Measurements from ENCODE around the gene HOMER3. TPM values are rescaled to one million over a fixed set of nuclear protein-coding genes. Genes with fewer than 3 reads are reported as not detected.
A peak's percentile ranks its signal among the peaks of the same experiment; 100 is the strongest.

HOMER3 gene
- total RNA-seq, 1 donor from 2014 or later, result 54.8 TPM

GRCh38 chr19:18897094-18898029, 43.7 kb downstream of the HOMER3 start:
- H3K27ac ChIP-seq (ENCODE audit: low read depth, low read length), result no peak overlapping the region
- H3K9ac ChIP-seq (ENCODE audit: low read depth in 1 of 3, low read length in 3 of 3), result no peak overlapping the region
- H3K4me1 ChIP-seq (ENCODE audit: control insufficient read depth in 3 of 3, insufficient read depth in 3 of 3, low read length in 3 of 3), result peaks cover 18 to 30% (median 25%) of the 10 kb centered on the region in 3 donors
- peaks cover 7 to 17% (median 14%) of the 10 kb centered on the region in 3 donors for H3K36me3 ChIP-seq (ENCODE audit: control insufficient read depth in 3 of 3, insufficient read depth in 3 of 3, low read length in 3 of 3)
- H3K9me3 ChIP-seq (ENCODE audit: control insufficient read depth in 3 of 3, low read length in 3 of 3), result no peaks in the 10 kb centered on the region
- H3K27me3 ChIP-seq (ENCODE audit: control insufficient read depth in 3 of 3, insufficient read depth in 3 of 3, low read length in 3 of 3), result peaks cover 0 to 6% (median 3%) of the 10 kb centered on the region in 3 donors
- no peak overlapping the region for H3K4me3 ChIP-seq (ENCODE audit: low read length in 3 of 3)

GRCh38 chr19:18896421-18896841, 44.6 kb downstream of the HOMER3 start:
- Histone ChIP-seq H3K9me3 (ENCODE audit: control insufficient read depth in 3 of 3, low read length in 3 of 3) (no peaks in the 10 kb centered on the region), H3K36me3 (ENCODE audit: control insufficient read depth in 3 of 3, insufficient read depth in 3 of 3, low read length in 3 of 3) (peaks cover 6 to 14% (median 11%) of the 10 kb centered on the region in 3 donors), H3K9ac (ENCODE audit: low read depth in 1 of 3, low read length in 3 of 3) (no peak overlapping the region), H3K27ac (ENCODE audit: low read depth, low read length) (no peak overlapping the region), H3K27me3 (ENCODE audit: control insufficient read depth in 3 of 3, insufficient read depth in 3 of 3, low read length in 3 of 3) (peaks cover 0 to 6% (median 3%) of the 10 kb centered on the region in 3 donors), H3K4me3 (ENCODE audit: low read length in 3 of 3) (peak overlapping the region in 1 of 3 donors; percentile 41), H3K4me1 (ENCODE audit: control insufficient read depth in 3 of 3, insufficient read depth in 3 of 3, low read length in 3 of 3) (peaks cover 18 to 30% (median 25%) of the 10 kb centered on the region in 3 donors)

- H3K9ac ChIP-seq (ENCODE audit: low read depth in 1 of 3, low read length in 3 of 3), result peak within 1 kb of the TSS; percentile 65 to 80 (median 68)
- H3K27ac ChIP-seq (ENCODE audit: low read depth, low read length), result no peak within 1 kb of the TSS
These were observed 45.1 kb downstream of the HOMER3 start, which contains the start of gene CERS1 for GRCh38 chr19:18895824-18896341. Gene CERS1 (minus strand): TSS chr19:18896158. CDS start chr19:18896072, 86 bp downstream.

GRCh38 chr19:18895038-18895823, 45.8 kb downstream of the HOMER3 start:
- peak overlapping the region; percentile 59 to 73 (median 68) for H3K4me3 ChIP-seq (ENCODE audit: low read length in 3 of 3)
- H3K4me1 ChIP-seq (ENCODE audit: control insufficient read depth in 3 of 3, insufficient read depth in 3 of 3, low read length in 3 of 3), result peaks cover 18 to 30% (median 25%) of the 10 kb centered on the region in 3 donors
- H3K36me3 ChIP-seq (ENCODE audit: control insufficient read depth in 3 of 3, insufficient read depth in 3 of 3, low read length in 3 of 3), result peaks cover 2 to 5% (median 3%) of the 10 kb centered on the region in 3 donors
- H3K9ac ChIP-seq (ENCODE audit: low read depth in 1 of 3, low read length in 3 of 3), result peak overlapping the region; percentile 65 to 80 (median 68)
- no peaks in the 10 kb centered on the region for H3K9me3 ChIP-seq (ENCODE audit: control insufficient read depth in 3 of 3, low read length in 3 of 3)
- no peak overlapping the region for H3K27ac ChIP-seq (ENCODE audit: low read depth, low read length)
- peaks cover 0 to 6% (median 3%) of the 10 kb centered on the region in 3 donors for H3K27me3 ChIP-seq (ENCODE audit: control insufficient read depth in 3 of 3, insufficient read depth in 3 of 3, low read length in 3 of 3)

More at GRCh38 chr19:18895824-18896341, 45.1 kb downstream of the HOMER3 start, which contains the start of gene CERS1:
- H3K27me3 ChIP-seq (ENCODE audit: control insufficient read depth in 3 of 3, insufficient read depth in 3 of 3, low read length in 3 of 3), result peaks cover 0 to 6% (median 3%) of the 10 kb centered on the region in 3 donors
- H3K36me3 ChIP-seq (ENCODE audit: control insufficient read depth in 3 of 3, insufficient read depth in 3 of 3, low read length in 3 of 3), result peaks cover 2 to 9% (median 7%) of the 10 kb centered on the region in 3 donors
- H3K4me1 ChIP-seq (ENCODE audit: control insufficient read depth in 3 of 3, insufficient read depth in 3 of 3, low read length in 3 of 3), result peaks cover 18 to 30% (median 25%) of the 10 kb centered on the region in 3 donors
- H3K4me3 ChIP-seq (ENCODE audit: low read length in 3 of 3), result peak within 1 kb of the TSS; percentile 59 to 73 (median 68)
- H3K9me3 ChIP-seq (ENCODE audit: control insufficient read depth in 3 of 3, low read length in 3 of 3), result no peaks in the 10 kb centered on the region

- Histone ChIP-seq H3K27me3 (ENCODE audit: control insufficient read depth in 3 of 3, insufficient read depth in 3 of 3, low read length in 3 of 3) (peaks cover 0 to 6% (median 3%) of the 10 kb centered on the region in 3 donors), H3K36me3 (ENCODE audit: control insufficient read depth in 3 of 3, insufficient read depth in 3 of 3, low read length in 3 of 3) (peaks cover 0 to under 1% (median 0%) of the 10 kb centered on the region in 3 donors), H3K4me3 (ENCODE audit: low read length in 3 of 3) (peak overlapping the region; percentile 59 to 73 (median 68)), H3K9ac (ENCODE audit: low read depth in 1 of 3, low read length in 3 of 3) (peak overlapping the region; percentile 65 to 80 (median 68)), H3K9me3 (ENCODE audit: control insufficient read depth in 3 of 3, low read length in 3 of 3) (no peaks in the 10 kb centered on the region), H3K4me1 (ENCODE audit: control insufficient read depth in 3 of 3, insufficient read depth in 3 of 3, low read length in 3 of 3) (peaks cover 18 to 30% (median 25%) of the 10 kb centered on the region in 3 donors), H3K27ac (ENCODE audit: low read depth, low read length) (peak overlapping the region; percentile 82)
These were observed 46.6 kb downstream of the HOMER3 start for GRCh38 chr19:18894254-18895037.

GRCh38 chr19:18893587-18894253, 47.3 kb downstream of the HOMER3 start:
- peaks cover 18 to 30% (median 25%) of the 10 kb centered on the region in 3 donors for H3K4me1 ChIP-seq (ENCODE audit: control insufficient read depth in 3 of 3, insufficient read depth in 3 of 3, low read length in 3 of 3)
- H3K27me3 ChIP-seq (ENCODE audit: control insufficient read depth in 3 of 3, insufficient read depth in 3 of 3, low read length in 3 of 3), result peaks cover 0 to 6% (median 3%) of the 10 kb centered on the region in 3 donors
- H3K27ac ChIP-seq (ENCODE audit: low read depth, low read length), result peak overlapping the region; percentile 82
- H3K36me3 ChIP-seq (ENCODE audit: control insufficient read depth in 3 of 3, insufficient read depth in 3 of 3, low read length in 3 of 3), result no peaks in the 10 kb centered on the region
- peak overlapping the region; percentile 48 to 66 (median 54) for H3K4me3 ChIP-seq (ENCODE audit: low read length in 3 of 3)
- H3K9me3 ChIP-seq (ENCODE audit: control insufficient read depth in 3 of 3, low read length in 3 of 3), result no peaks in the 10 kb centered on the region
- peak overlapping the region; percentile 57 to 76 (median 74) for H3K9ac ChIP-seq (ENCODE audit: low read depth in 1 of 3, low read length in 3 of 3)

- Histone ChIP-seq H3K27ac (ENCODE audit: low read depth, low read length) (no peak overlapping the region), H3K4me3 (ENCODE audit: low read length in 3 of 3) (no peak overlapping the region), H3K36me3 (ENCODE audit: control insufficient read depth in 3 of 3, insufficient read depth in 3 of 3, low read length in 3 of 3) (peaks cover 0 to 3% (median 0%) of the 10 kb centered on the region in 3 donors), H3K9ac (ENCODE audit: low read depth in 1 of 3, low read length in 3 of 3) (no peak overlapping the region), H3K9me3 (ENCODE audit: control insufficient read depth in 3 of 3, low read length in 3 of 3) (no peaks in the 10 kb centered on the region), H3K4me1 (ENCODE audit: control insufficient read depth in 3 of 3, insufficient read depth in 3 of 3, low read length in 3 of 3) (peaks cover 14 to 19% (median 19%) of the 10 kb centered on the region in 3 donors), H3K27me3 (ENCODE audit: control insufficient read depth in 3 of 3, insufficient read depth in 3 of 3, low read length in 3 of 3) (peaks cover 0 to 6% (median 3%) of the 10 kb centered on the region in 3 donors)
These were observed 50.9 kb downstream of the HOMER3 start for GRCh38 chr19:18889949-18890745.

- Histone ChIP-seq H3K36me3 (ENCODE audit: control insufficient read depth in 3 of 3, insufficient read depth in 3 of 3, low read length in 3 of 3) (peaks cover 3 to 7% (median 5%) of the 10 kb centered on the region in 3 donors), H3K4me3 (ENCODE audit: low read length in 3 of 3) (no peak overlapping the region), H3K9ac (ENCODE audit: low read depth in 1 of 3, low read length in 3 of 3) (no peak overlapping the region), H3K9me3 (ENCODE audit: control insufficient read depth in 3 of 3, low read length in 3 of 3) (no peaks in the 10 kb centered on the region), H3K27me3 (ENCODE audit: control insufficient read depth in 3 of 3, insufficient read depth in 3 of 3, low read length in 3 of 3) (no peaks in the 10 kb centered on the region), H3K4me1 (ENCODE audit: control insufficient read depth in 3 of 3, insufficient read depth in 3 of 3, low read length in 3 of 3) (no peaks in the 10 kb centered on the region), H3K27ac (ENCODE audit: low read depth, low read length) (no peak overlapping the region)
These were observed 54.0 kb downstream of the HOMER3 start for GRCh38 chr19:18886972-18887371.

All from skeletal muscle tissue (tissue), 4 donors.